Stimulated activated CD8-positive, alpha-beta memory T cell treated with anti-CD3 and anti-CD28 coated beads, Interleukin-15, amount 100 ng/mL, for 4 hours (primary cell): ENCODE results near the gene MN1.

ENCODE experiments used
- DNase-seq, 2 donors: peaks; one replicate each; pipeline ENCODE4 v3.0.0-alpha.2; 2020; ENCODE audit warnings: low read depth in 2 of 2

Gene MN1

DNA sequence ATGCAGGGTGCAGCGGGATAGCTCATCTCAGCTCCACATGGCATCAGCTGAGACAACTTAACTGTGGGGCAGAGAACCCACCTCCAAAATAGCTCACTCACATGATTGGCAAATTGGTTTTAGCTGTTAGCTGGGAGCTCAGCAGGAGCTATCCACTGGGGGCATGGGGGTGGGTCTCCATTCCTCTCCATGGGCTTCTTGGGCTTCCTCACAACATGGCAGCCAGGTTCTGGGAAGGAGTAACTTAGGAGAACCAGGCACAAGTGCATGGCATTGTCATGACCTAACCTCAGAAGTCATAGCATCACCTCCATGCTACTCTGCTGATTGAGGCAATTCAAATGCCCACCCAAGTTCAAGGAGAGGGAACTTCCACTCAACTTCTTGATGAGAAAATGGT is 85.5 kb downstream of the MN1 start:
- no peak for DNase-seq

DNA sequence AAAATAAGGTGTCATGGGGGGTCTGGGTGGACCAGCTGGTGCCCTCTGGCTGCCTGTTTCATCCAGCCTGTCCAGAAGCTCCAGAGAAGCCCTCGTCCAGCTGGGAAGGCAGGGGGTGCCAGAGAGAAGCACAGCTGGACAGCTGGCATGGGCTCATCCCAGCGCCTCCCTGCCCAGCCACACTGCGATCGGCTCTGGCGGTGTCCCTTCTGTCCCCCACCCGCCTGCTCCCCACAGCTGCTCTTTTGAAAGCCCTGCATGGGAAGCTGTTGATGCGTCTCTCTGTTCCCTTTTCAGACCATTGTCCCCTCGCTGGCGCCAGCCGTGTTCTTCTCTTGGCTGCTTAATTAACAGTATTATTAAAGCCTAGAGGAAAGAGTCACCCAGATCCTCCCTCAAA is 86.5 kb downstream of the MN1 start:
- DNase-seq: no peak

DNA sequence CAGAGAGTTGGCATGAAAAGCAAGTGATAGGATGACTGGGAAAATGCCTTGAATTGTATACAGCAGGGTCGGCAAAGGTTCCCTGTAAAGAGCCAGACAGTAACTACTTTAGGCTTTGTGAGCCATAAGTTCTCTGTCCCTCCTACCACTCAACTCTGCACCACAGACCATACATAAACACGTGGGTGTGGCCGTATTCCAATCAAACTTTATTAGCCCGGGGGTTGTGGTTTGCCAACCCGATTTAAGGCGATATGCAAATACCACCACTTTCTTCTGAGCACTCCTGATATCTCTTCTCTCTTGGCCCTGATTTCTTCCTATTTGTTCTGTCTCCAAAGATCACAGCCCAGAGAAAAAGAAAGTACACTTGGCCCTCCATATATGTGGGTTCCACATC is 87.5 kb downstream of the MN1 start:
- DNase-seq: no peak

DNA sequence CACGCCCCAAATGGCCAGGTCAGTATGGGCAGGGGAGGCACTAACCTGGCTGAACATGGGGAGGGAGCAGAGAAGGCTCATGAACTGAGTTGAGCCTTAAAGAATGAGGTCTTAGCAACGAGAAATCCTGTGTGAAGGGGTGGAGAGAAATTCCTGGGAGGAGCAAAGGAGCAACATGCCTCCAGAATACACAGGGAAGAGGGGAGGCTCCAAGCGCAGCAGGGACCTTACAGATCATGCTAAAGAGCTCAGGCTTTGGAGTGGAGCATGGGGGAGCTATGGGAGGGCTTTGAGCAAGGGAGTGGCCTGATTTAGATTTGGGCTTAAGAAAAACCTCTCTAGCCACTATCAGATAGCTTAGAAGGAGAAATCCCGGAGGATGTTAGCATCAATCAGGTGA is 88.1 kb downstream of the MN1 start:
- DNase-seq: no peak

DNA sequence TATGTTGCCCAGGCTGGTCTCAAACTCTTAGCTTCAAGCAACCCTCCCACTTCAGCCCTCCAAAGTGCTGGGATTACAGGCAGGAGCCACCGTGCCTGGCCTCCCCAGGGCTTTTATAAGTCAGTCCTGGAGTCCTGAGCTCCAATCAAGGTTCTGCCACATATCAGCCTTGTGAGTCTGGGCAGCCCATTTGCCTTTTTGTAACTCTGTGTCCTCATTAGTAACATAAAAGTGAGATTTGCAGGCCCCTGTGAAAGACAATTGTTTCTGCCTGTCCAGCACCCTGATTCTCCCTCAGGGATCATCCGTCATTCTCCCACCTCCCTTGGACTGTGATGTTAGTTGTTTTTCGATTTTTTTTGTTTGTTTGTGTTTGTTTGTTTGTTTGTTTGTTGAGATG is 89.8 kb downstream of the MN1 start:
- DNase-seq: no peak

DNA sequence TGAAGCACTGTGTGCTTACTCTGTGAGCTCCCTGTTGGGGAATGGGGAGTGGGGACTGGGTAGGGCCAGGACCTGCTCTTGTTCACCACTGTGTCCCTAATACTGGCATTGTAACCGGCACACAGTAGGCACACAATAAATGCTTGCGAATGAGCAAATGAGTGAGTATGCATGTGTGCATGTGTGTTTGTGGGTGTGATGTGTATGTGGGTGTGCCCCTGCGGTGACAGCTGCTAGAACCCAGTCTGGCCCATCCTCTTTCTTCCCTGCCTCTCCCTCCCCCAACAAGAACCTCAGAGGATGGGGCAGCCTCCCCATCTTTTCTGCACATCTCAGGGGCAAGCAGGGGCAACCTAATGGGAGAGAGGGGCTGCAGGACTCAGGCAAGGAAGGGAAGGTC is 90.5 kb downstream of the MN1 start:
- no peak for DNase-seq

DNA sequence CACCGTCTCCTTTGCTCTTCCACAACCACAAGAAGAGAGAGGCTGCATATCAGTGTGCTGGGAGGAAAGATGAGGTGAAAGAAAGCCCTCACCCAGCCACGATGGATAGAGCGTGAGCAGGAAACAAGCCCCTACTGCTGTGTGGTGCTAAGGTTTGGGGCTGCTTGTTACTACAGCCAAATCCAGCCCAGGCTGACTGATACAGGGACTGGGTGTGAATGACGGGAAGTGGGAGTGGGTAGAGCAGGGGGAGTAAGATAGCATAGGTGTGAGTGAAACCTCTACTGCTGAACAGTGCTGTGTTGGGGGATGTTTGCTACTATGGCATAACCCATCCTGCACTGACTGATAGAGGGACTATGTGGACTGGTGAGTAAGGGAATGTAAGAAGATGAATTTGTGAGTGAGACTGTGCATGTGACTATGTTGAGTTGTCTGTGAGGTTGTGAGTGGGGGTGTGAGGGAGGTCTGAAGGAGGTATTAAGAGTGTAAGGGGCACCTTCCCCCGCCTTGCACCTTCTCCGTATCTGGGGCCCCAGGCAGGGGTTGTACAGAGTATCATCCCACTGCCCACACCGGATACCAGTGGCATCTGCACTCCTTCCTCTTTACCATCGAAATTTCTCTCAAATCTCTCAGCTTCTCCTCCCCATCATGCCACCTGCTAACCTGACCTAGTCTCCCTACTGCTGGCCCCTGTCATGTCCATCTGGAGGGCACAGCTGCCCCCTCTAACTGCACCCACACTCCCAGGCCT is 91.5 kb downstream of the MN1 start:
- no peak for DNase-seq

DNA sequence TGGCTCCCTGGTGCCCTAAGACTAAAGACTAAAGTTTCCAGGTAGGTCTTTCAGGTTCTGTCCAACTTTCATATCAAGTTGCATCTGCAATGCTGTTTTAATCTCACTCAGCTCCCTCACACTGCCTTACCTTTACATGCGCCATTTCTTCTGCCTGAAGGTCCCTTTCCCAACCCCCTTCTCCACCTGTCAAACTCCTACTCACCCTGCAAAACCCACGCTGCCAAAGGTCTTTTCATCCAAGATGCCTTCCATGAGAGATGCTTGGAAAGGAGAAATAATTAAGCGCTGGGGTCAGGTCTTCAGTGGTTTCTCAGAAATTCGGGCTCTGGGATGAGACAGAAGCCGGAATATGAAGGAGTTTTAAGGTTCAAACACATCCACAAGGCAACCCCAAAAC is 95.1 kb downstream of the MN1 start:
- no peak for DNase-seq

DNA sequence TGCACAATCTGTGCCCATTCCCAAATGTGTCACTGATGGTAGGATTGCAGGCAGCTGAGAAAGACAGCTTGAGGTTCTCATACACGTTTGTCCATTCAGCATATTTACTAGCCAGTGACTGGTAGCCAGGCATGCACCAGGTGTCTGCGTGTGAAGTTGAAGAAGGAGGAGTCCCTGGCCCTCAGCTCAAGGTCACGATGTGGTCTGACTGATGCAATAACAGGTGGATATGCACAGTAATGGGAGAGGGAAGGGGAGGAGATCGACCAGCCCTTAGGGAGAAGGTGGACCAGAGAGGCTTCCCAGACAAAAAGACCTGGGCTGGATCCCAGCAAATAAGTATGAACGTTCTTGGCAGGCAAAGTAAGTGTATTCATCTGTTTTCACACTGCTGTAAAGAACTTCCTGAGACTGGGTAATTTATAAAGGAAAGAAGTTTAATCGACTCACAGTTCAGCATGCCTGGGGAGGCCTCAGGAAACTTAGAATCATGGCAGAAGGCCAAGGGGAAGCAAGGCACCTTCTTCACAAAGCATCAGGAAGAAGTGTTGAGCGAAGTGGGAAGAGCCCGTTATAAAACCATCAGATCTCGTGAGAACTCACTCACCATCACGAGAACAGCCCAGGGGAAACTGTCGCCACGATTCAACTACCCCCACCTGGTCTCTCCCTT is 96.0 kb downstream of the MN1 start:
- no peak for DNase-seq

DNA sequence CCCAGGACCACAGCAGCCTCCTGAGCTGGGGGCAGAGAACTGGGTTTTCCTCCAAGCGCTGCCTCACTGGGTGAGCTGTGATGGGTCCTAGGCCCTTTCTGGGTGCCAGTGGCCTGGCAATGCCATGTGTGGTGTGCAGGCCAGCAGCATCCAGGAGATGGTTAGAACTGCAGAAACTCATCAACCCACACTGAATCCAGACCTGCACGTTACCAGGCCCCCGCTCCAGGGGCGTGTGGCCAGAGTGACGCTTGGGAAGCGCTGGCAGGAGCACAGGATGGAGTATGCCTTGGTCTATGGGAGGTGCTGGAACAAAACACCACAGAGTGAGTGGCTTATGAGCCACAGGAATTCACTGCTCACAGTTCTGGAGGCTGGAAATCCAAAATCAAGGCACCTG is 97.0 kb downstream of the MN1 start:
- DNase-seq: no peak

DNA sequence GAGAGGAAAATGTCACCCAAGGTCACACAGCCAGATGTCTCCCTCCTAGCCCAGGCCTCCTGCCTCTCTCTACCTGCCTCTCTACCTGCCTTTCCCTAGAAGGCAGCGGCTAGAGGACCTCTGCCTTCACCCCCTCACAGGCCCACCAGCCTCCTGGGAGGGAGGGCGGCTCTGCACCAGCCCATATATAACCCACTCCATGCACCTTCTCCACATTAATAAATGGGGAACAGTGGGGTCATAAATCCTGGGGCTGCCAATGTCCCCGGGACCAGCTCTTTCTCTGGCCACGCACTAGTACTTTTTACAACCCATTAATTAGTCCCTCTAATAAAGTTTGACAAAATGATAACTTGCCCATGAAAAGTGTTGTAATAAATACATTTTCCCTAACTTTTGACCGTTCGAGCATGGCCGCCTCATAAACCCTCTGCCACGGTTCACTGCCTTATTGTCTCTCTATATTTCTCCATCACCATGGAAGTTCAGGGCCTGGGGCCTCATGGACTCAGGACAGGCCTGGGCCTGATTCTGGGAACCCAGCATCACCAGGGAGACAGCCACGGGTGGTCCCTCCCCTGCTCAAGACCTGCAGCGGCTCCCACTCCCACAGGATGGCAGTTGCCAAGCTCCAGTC is 102.1 kb downstream of the MN1 start:
- no peak for DNase-seq

DNA sequence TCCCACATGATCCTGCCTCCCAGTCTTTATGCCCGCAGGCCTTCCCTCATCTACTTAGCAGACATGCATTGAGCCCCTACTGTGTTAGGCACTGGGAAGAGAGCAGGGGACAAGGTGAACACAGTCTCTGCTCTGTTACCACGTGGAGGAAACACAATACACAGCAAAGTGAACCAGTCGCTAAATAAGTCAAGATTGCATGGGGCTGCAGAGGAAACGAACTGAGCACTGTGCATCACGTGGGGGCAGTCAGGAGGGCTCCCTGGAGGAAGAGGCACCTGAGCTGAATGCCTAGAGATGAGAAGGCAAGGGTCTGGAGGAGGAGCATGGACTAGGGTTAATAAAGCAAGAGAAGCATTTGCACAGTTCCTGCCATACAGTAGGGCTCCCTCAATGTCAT is 102.7 kb downstream of the MN1 start:
- no peak for DNase-seq
